ENCODE measurements around the gene WDFY2. TPM values are rescaled to one million over a fixed set of nuclear protein-coding genes. Genes with fewer than 3 reads are reported as not detected.
A peak's percentile ranks its signal among the peaks of the same experiment; 100 is the strongest.

The WDFY2 gene
- polyA plus RNA-seq, 1 donor from 2014 or later = 5.3 TPM

GRCh38 chr13:51717786-51718398 lies 133.6 kb downstream of the WDFY2 start:
- Histone ChIP-seq H3K4me2 (ENCODE audit: low read length) (no peak overlapping the region), H3K27ac (ENCODE audit: low read length) (no peak overlapping the region), H3K4me3 (ENCODE audit: low read length) (no peak overlapping the region)

GRCh38 chr13:51719394-51719793 lies 135.1 kb downstream of the WDFY2 start:
- no peaks in the 10 kb centered on the region for H3K79me2 ChIP-seq (replicated peaks; ENCODE audit: insufficient read depth, low read length)
- no peak overlapping the region for H3K9ac ChIP-seq (ENCODE audit: low read length)
- H3K9me2 ChIP-seq (ENCODE audit: insufficient read depth, low read length) = no peaks in the 10 kb centered on the region
- TF ChIP-seq EP300 (conservative IDR thresholded peaks at IDR 0.05; ENCODE audit: poor library complexity, severe bottlenecking) (peak; percentile 48), SMC3 (conservative IDR thresholded peaks at IDR 0.05; ENCODE audit: poor library complexity) (no peak), POLR2AphosphoS5 (IDR thresholded peaks at IDR 0.05) (peak; percentile 45), EZH2 (IDR thresholded peaks at IDR 0.05; ENCODE audit: borderline replicate concordance, insufficient read depth, low read length, poor library complexity, severe bottlenecking) (no peak)
- no peak overlapping the region for H2AFZ ChIP-seq (ENCODE audit: low read depth, low read length)
- no peaks in the 10 kb centered on the region for H3F3A ChIP-seq (ENCODE audit: insufficient read depth, low read length, poor library complexity, severe bottlenecking)
- H3K4me3 ChIP-seq (ENCODE audit: low read length) = no peak overlapping the region
- H3K36me3 ChIP-seq (ENCODE audit: insufficient read depth, low read length) = no peaks in the 10 kb centered on the region
- no peaks in the 10 kb centered on the region for H4K20me1 ChIP-seq (ENCODE audit: insufficient read depth)
- H3K4me2 ChIP-seq (ENCODE audit: low read length) = no peak overlapping the region
- H3K9me3 ChIP-seq (ENCODE audit: low read length) = no peaks in the 10 kb centered on the region
- no peaks in the 10 kb centered on the region for H3K27me3 ChIP-seq (ENCODE audit: insufficient read depth, low read depth, low read length)
- no peak overlapping the region for H3K27ac ChIP-seq (ENCODE audit: low read length)

More at GRCh38 chr13:51717786-51718398, 133.6 kb downstream of the WDFY2 start:
- H3K9me3 ChIP-seq (ENCODE audit: low read length) = no peaks in the 10 kb centered on the region
- no peaks in the 10 kb centered on the region for H3K36me3 ChIP-seq (ENCODE audit: insufficient read depth, low read length)
- no peaks in the 10 kb centered on the region for H3K79me2 ChIP-seq (replicated peaks; ENCODE audit: insufficient read depth, low read length)
- no peak overlapping the region for H3K9ac ChIP-seq (ENCODE audit: low read length)
- H4K20me1 ChIP-seq (ENCODE audit: insufficient read depth) = no peaks in the 10 kb centered on the region
- H3K9me2 ChIP-seq (ENCODE audit: insufficient read depth, low read length) = no peaks in the 10 kb centered on the region
- TF ChIP-seq EP300 (conservative IDR thresholded peaks at IDR 0.05; ENCODE audit: poor library complexity, severe bottlenecking) = peak; percentile 27
- TF ChIP-seq SMC3 (conservative IDR thresholded peaks at IDR 0.05; ENCODE audit: poor library complexity) = no peak
- no peak for TF ChIP-seq CTCF (IDR thresholded peaks at IDR 0.05; ENCODE audit: poor library complexity, severe bottlenecking)
- peak; percentile 34 for TF ChIP-seq POLR2AphosphoS5 (IDR thresholded peaks at IDR 0.05)
- no peak for TF ChIP-seq REST (IDR thresholded peaks at IDR 0.05; ENCODE audit: borderline replicate concordance)
- TF ChIP-seq MXI1 (conservative IDR thresholded peaks at IDR 0.05; ENCODE audit: poor library complexity, severe bottlenecking) = no peak
- TF ChIP-seq TAF1 (IDR thresholded peaks at IDR 0.05; ENCODE audit: low read depth) = no peak
- no peak for TF ChIP-seq RAD21 (conservative IDR thresholded peaks at IDR 0.05)
- no peak for TF ChIP-seq EZH2 (IDR thresholded peaks at IDR 0.05; ENCODE audit: borderline replicate concordance, insufficient read depth, low read length, poor library complexity, severe bottlenecking)
- no peaks in the 10 kb centered on the region for H3F3A ChIP-seq (ENCODE audit: insufficient read depth, low read length, poor library complexity, severe bottlenecking)
- H3K27me3 ChIP-seq (ENCODE audit: insufficient read depth, low read depth, low read length) = no peaks in the 10 kb centered on the region
- H2AFZ ChIP-seq (ENCODE audit: low read depth, low read length) = no peak overlapping the region
